GM12878 (cell line): ENCODE data around the gene ALOXE3. TPM values are rescaled to one million over a fixed set of nuclear protein-coding genes. Genes with fewer than 3 reads are reported as not detected.

Experiments
- ATAC-seq: fragments of 200-7000 bp; cut with Tn5 transposase; 3 replicates; pipeline ENCODE4 v1.9.1; 2020; ENCODE audit warnings: mild to moderate bottlenecking, moderate library complexity
- BruUV-seq: library from RNA; stranded (reverse); fragments of 400-500 nt; replicated peaks from 2 replicates; lab custom pipeline; 2021; lab: Mats Ljungman, UMichigan
- CTCF ChIA-PET: fragments of 300-600 bp; sonication (Branson Sonifier 250); formaldehyde crosslinking; extraction: SDS; loops from one replicate; lab custom pipeline; 2021; ENCODE audit warnings: inconsistent platforms; lab: Yijun Ruan, JAX
- POLR2A ChIA-PET: fragments of 350-600 bp; formaldehyde crosslinking; extraction: SDS; loops from one replicate; lab custom pipeline; 2021; ENCODE audit warnings: inconsistent platforms; lab: Charles Lee
- RAD21 ChIA-PET: fragments of 300-600 bp; sonication (Branson Sonifier 250); formaldehyde crosslinking; loops from one replicate; lab custom pipeline; 2023; ENCODE audit warnings: antibody characterized with exemption; ENCODE audit not compliant: unreplicated experiment; lab: Charles Lee
- SMC1A ChIA-PET: fragments of 300-600 bp; sonication (Branson Sonifier 250); formaldehyde crosslinking; loops from one replicate; lab custom pipeline; 2023; ENCODE audit not compliant: unreplicated experiment, uncharacterized antibody; lab: Charles Lee
- DNase-seq: peaks from one replicate; pipeline ENCODE4 v3.0.0-alpha.2; 2011; ENCODE audit warnings: low read depth, low spot score
- FAIRE-seq: peaks from 3 replicates; lab custom pipeline; 2011; peaks lifted over from hg19 to GRCh38; lab: Jason Lieb, UNC
- H2AFZ ChIP-seq: 2 replicates; pipeline ENCODE4 v1.6.0; 2011; ENCODE audit warnings: low read depth, low read length, control low read depth; ENCODE audit not compliant: control insufficient read depth
- H3K27ac ChIP-seq: 2 replicates; pipeline ENCODE4 v1.5.1; 2011; ENCODE audit warnings: control low read depth; ENCODE audit not compliant: control insufficient read depth, insufficient read depth
- H3K27me3 ChIP-seq, 2 experiments: replicated peaks in 1 of 2; 2 replicates each; pipeline versions ENCODE4 v1.6.0 to v1.6.1; 2011; ENCODE audit warnings: low read length in 1 of 2; ENCODE audit not compliant: control insufficient read depth in 2 of 2, insufficient read depth in 2 of 2
- H3K36me3 ChIP-seq, 2 experiments: 2 replicates each; pipeline ENCODE4 v1.5.1; 2011; ENCODE audit warnings: low read length in 1 of 2; ENCODE audit not compliant: control insufficient read depth in 2 of 2, insufficient read depth in 2 of 2
- H3K4me1 ChIP-seq: 2 replicates; pipeline ENCODE4 v1.6.1; 2011; ENCODE audit warnings: mild to moderate bottlenecking, low read length, moderate library complexity, mixed read lengths; ENCODE audit not compliant: control insufficient read depth, insufficient read depth
- H3K4me2 ChIP-seq: 2 replicates; pipeline ENCODE4 v1.6.0; 2011; ENCODE audit warnings: control low read depth; ENCODE audit not compliant: control insufficient read depth, insufficient read depth
- H3K4me3 ChIP-seq: fragments of 200-600 bp; sonication (generic); 2 replicates; pipeline ENCODE4 v1.5.1; 2016
- H3K79me2 ChIP-seq: 2 replicates; pipeline ENCODE4 v1.6.0; 2011; ENCODE audit warnings: low read length; ENCODE audit not compliant: control insufficient read depth, insufficient read depth
- H3K9ac ChIP-seq: 2 replicates; pipeline ENCODE4 v1.8.0; 2011; ENCODE audit warnings: low read length, control low read depth, mixed read lengths; ENCODE audit not compliant: control insufficient read depth, insufficient read depth
- H3K9me3 ChIP-seq: replicated peaks from 3 replicates; pipeline ENCODE4 v1.5.1; 2011; ENCODE audit warnings: mild to moderate bottlenecking, low read length; ENCODE audit not compliant: control insufficient read depth, insufficient read depth
- H4K20me1 ChIP-seq: 2 replicates; pipeline ENCODE4 v1.6.0; 2011; ENCODE audit not compliant: control insufficient read depth, insufficient read depth
- BHLHE40 ChIP-seq, 2 experiments: fragments of 450-650 bp in 1 of 2; IDR thresholded peaks; 2 replicates each; pipeline ENCODE4 v1.6.1; 2011 to 2017; ENCODE audit warnings: low read depth in 2 of 2, borderline replicate concordance in 1 of 2, improper control_type of control experiment in 1 of 2, low read length in 1 of 2, mild to moderate bottlenecking in 1 of 2
- CEBPZ ChIP-seq: fragments of 150-350 bp; IDR thresholded peaks from 2 replicates; pipeline ENCODE4 v1.6.1; 2016; ENCODE audit warnings: low read depth, low read length
- CHD2 ChIP-seq: IDR thresholded peaks from 2 replicates; pipeline ENCODE4 v1.6.1; 2011; ENCODE audit warnings: low read depth, low read length, improper control_type of control experiment, borderline replicate concordance
- E4F1 ChIP-seq: fragments of 450-650 bp; IDR thresholded peaks from 2 replicates; pipeline ENCODE4 v1.6.1; 2018; ENCODE audit warnings: borderline replicate concordance, mild to moderate bottlenecking; ENCODE audit not compliant: partially characterized antibody
- EGR1 ChIP-seq, 2 experiments: IDR thresholded peaks; 1 replicate in 1 of 2; 2 replicates in 1 of 2; pipeline ENCODE4 v1.6.1; 2011 to 2012; ENCODE audit warnings: low read depth in 2 of 2, low read length in 2 of 2, borderline replicate concordance in 1 of 2, mild to moderate bottlenecking in 1 of 2, moderate library complexity in 1 of 2
- EZH2 ChIP-seq: IDR thresholded peaks from 2 replicates; pipeline ENCODE4 v1.6.1; 2012; ENCODE audit warnings: low read depth, mild to moderate bottlenecking, control low read depth, inconsistent platforms, low read length, borderline replicate concordance; ENCODE audit not compliant: control insufficient read depth
- HSF1 ChIP-seq: fragments of 150-350 bp; IDR thresholded peaks from 2 replicates; pipeline ENCODE4 v1.6.1; 2014; ENCODE audit warnings: mild to moderate bottlenecking, low read depth, low read length
- MEF2A ChIP-seq: IDR thresholded peaks from 2 replicates; pipeline ENCODE4 v1.6.1; 2011; ENCODE audit warnings: low read depth, mild to moderate bottlenecking, low read length, moderate library complexity; ENCODE audit not compliant: insufficient read depth
- MEF2B ChIP-seq: fragments of 450-650 bp; IDR thresholded peaks from 2 replicates; pipeline ENCODE4 v1.6.1; 2018; ENCODE audit warnings: mild to moderate bottlenecking, moderate library complexity; ENCODE audit not compliant: partially characterized antibody, poor library complexity, severe bottlenecking
- PML ChIP-seq: IDR thresholded peaks from 2 replicates; pipeline ENCODE4 v1.6.1; 2012; ENCODE audit warnings: low read length, inconsistent platforms
- POLR2AphosphoS2 ChIP-seq: IDR thresholded peaks from 2 replicates; pipeline ENCODE4 v1.6.1; 2011; ENCODE audit warnings: low read depth, mild to moderate bottlenecking, low read length, improper control_type of control experiment, moderate library complexity
- RAD51 ChIP-seq: fragments of 450-650 bp; IDR thresholded peaks from 2 replicates; pipeline ENCODE4 v1.6.1; 2016; ENCODE audit warnings: moderate library complexity, mild to moderate bottlenecking, inconsistent platforms
- SMAD1 ChIP-seq: fragments of 450-650 bp; IDR thresholded peaks from 2 replicates; pipeline ENCODE4 v1.6.1; 2018; ENCODE audit warnings: mild to moderate bottlenecking, low read depth; ENCODE audit not compliant: partially characterized antibody
- WGBS: methylation state at CpG from one replicate; pipeline ENCODE4 v1.1.6; 2016; ENCODE audit warnings: low lambda C conversion rate; ENCODE audit not compliant: insufficient replicate concordance, insufficient coverage; ENCODE audit errors: missing lambda C conversion rate; 5-methylcytosine and 5-hydroxymethylcytosine counted together
- in situ Hi-C: fragments of 300-500 bp; cut with MboI; formaldehyde crosslinking; loops from 9 replicates; pipeline ENCODE4 v1.14.3; 2018; ENCODE audit warnings: mixed read lengths
- intact Hi-C: fragments of 100-400 bp; cut with micrococcal nuclease; formaldehyde crosslinking; loops from one replicate; pipeline ENCODE4 v1.14.2; 2022; ENCODE audit not compliant: unreplicated experiment
- polyA plus RNA-seq, 11 experiments: library from polyadenylated mRNA; depleted of rRNA in 4 of 11; unstranded in 6 of 11; stranded (reverse) in 5 of 11; fragments of >200 nt; fragmentation: Nextera tagmentation in 4 of 11; fragmentation: Illumina TruSeq in 1 of 11; extraction: Ambion mirVana in 4 of 11; extraction: Trizol in 1 of 11; gene quantifications; 1 replicate in 1 of 11; 2 replicates in 10 of 11; pipeline versions ENCODE4 v1.2.1 to v1.2.3, GENCODE V29; 2011 to 2016; ENCODE audit warnings: inconsistent platforms in 2 of 11, missing spikeins in 2 of 11, low read depth in 1 of 11
- total RNA-seq, 4 experiments: library from RNA; depleted of rRNA in 3 of 4; stranded (reverse); fragments of >200 nt in 3 of 4; fragmentation: Illumina TruSeq in 1 of 4; extraction: Trizol in 1 of 4; gene quantifications; 2 replicates each; pipeline versions ENCODE4 v1.2.1 to v1.2.3, GENCODE V29; 2013 to 2021

The ALOXE3 gene
- total and polyA plus RNA-seq, 10 of the 15 experiments (the other 5 are each of a cell fraction or from before 2014, with no cell fraction given) = 0.04 TPM; not detected in 9

GRCh38 chr17:8138672-8139371 lies 20.5 kb upstream of the ALOXE3 start:
- in situ Hi-C loops (no loop called here), intact Hi-C loops (loop anchor here (1.0 to 5.0 kb wide), 8 partner anchors 12 to 163 kb away; no protein-coding TSS in a partner anchor)
- FAIRE-seq = peak; percentile 96
- H3K27ac ChIP-seq = peak overlapping the region; percentile 97
- H3K4me2 ChIP-seq = peak overlapping the region; percentile 88
- SMC1A ChIA-PET = interaction anchor here (0.9 to 4.4 kb wide), 11 partner anchors 12 to 156 kb away, joined by 3 to 42 read pairs (median 5); partner anchors contain the start of genes HES7 and SLC25A35
- H3K9ac ChIP-seq = peak overlapping the region; percentile 79
- H3K79me2 ChIP-seq = no peaks in the 10 kb centered on the region
- H2AFZ ChIP-seq = peak overlapping the region; percentile 91
- POLR2A ChIA-PET = interaction anchor here (1.0 to 5.0 kb wide), 10 partner anchors 11 to 109 kb away, joined by 3 to 37 read pairs (median 13); partner anchors contain the start of genes ALOXE3, CTC1, HES7 and PER1
- H3K4me1 ChIP-seq = peaks cover 7% of the 10 kb centered on the region
- no peaks in the 10 kb centered on the region for H4K20me1 ChIP-seq
- peak overlapping the region; percentile 72 for H3K4me3 ChIP-seq
- no peaks in the 10 kb centered on the region for H3K27me3 ChIP-seq
- peak; percentile 93 for ATAC-seq
- CTCF ChIA-PET = interaction anchor here (0.7 to 5.4 kb wide), 19 partner anchors 10 to 162 kb away, joined by 3 to 40 read pairs (median 9); partner anchors contain the start of genes ALOXE3, AURKB, HES7 and PER1
- WGBS = 2% methylated on average over 45 of the region's 46 CpGs
- RAD21 ChIA-PET = interaction anchor here (1.0 to 4.0 kb wide), 9 partner anchors 12 to 85 kb away, joined by 3 to 33 read pairs (median 7); partner anchors contain the start of gene HES7
- peaks cover 3 to 8% of the 10 kb centered on the region in 2 experiments for H3K36me3 ChIP-seq
- no peaks in the 10 kb centered on the region for H3K9me3 ChIP-seq
- peak; percentile 94 for DNase-seq
- BruUV-seq = no TSS peak
- no peak for TF ChIP-seq MEF2A
- TF ChIP-seq RAD51 = peak; percentile 3; the same call in 1 of the 2 replicates
- 0 out of 2 replicates have a peak, but pooled peaks have one; percentile 37 for TF ChIP-seq CHD2
- TF ChIP-seq EGR1 (IDR thresholded peaks at IDR 0.05; ENCODE audit: borderline replicate concordance in 1 of 2, low read depth in 2 of 2, low read length in 2 of 2) = no peak
- peak; percentile 21; the same call in 1 of the 2 replicates for TF ChIP-seq POLR2AphosphoS2
- no peak for TF ChIP-seq EZH2
- TF ChIP-seq BHLHE40 (IDR thresholded peaks at IDR 0.05; ENCODE audit: borderline replicate concordance in 1 of 2, low read depth in 2 of 2, low read length in 1 of 2) = peak; percentile 79 to 96
- peak; percentile 61 for TF ChIP-seq MEF2B
- no peak for TF ChIP-seq SMAD1
- TF ChIP-seq CEBPZ = no peak
- TF ChIP-seq PML = peak; percentile 70
- no peak for TF ChIP-seq HSF1
- no peak for TF ChIP-seq E4F1
